Measurements from ENCODE around the gene CREB5.

DNA sequence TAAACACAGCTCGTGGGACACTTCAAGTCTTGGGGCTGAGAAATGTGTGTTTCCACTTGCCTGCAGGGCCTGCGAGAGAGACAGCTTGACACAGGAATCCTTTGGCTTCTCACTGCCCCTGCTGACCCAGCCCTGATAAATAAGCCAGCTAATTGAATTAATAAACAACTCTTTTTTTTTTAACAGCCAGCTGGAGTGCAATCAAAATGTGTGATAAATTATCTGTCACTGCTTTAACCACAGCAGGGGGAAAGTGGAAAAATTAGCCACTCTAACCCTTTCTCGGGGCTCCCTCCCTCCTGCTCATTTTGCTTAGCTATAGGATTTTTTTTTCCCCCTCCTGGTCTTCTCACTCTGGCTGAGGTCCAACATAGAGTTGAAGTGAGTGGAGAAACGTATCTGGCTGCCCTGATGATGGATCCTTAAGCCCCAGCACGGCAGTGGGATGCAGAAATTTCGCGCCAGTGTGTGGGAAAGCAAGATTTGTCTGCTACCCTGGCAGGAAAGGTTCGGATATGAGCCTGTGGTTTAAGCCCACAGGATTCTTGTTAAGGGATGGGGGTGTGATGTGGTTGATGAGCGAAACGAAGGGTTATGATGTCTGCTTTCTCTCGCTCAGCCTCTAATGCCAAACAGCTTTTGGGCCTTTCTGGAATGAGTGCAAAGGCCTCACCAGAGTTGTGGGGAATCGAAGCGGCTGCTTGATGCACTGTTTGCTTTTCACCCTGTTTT lies 372.0 kb downstream of the CREB5 start:
- TF ChIP-seq RAD21 (IDR thresholded peaks at IDR 0.05; ENCODE audit: low read depth) (no peak), FOXM1 (IDR thresholded peaks at IDR 0.05; ENCODE audit: borderline replicate concordance, low read depth) (no peak), ZBTB7A (IDR thresholded peaks at IDR 0.05; ENCODE audit: low read depth) (no peak), TEAD4 (IDR thresholded peaks at IDR 0.05) (no peak)
- TF ChIP-seq, protein P1, sequence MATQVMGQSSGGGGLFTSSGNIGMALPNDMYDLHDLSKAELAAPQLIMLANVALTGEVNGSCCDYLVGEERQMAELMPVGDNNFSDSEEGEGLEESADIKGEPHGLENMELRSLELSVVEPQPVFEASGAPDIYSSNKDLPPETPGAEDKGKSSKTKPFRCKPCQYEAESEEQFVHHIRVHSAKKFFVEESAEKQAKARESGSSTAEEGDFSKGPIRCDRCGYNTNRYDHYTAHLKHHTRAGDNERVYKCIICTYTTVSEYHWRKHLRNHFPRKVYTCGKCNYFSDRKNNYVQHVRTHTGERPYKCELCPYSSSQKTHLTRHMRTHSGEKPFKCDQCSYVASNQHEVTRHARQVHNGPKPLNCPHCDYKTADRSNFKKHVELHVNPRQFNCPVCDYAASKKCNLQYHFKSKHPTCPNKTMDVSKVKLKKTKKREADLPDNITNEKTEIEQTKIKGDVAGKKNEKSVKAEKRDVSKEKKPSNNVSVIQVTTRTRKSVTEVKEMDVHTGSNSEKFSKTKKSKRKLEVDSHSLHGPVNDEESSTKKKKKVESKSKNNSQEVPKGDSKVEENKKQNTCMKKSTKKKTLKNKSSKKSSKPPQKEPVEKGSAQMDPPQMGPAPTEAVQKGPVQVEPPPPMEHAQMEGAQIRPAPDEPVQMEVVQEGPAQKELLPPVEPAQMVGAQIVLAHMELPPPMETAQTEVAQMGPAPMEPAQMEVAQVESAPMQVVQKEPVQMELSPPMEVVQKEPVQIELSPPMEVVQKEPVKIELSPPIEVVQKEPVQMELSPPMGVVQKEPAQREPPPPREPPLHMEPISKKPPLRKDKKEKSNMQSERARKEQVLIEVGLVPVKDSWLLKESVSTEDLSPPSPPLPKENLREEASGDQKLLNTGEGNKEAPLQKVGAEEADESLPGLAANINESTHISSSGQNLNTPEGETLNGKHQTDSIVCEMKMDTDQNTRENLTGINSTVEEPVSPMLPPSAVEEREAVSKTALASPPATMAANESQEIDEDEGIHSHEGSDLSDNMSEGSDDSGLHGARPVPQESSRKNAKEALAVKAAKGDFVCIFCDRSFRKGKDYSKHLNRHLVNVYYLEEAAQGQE (IDR thresholded peaks at IDR 0.05; ENCODE audit: low read depth) = no peak
- TF ChIP-seq, protein P2, sequence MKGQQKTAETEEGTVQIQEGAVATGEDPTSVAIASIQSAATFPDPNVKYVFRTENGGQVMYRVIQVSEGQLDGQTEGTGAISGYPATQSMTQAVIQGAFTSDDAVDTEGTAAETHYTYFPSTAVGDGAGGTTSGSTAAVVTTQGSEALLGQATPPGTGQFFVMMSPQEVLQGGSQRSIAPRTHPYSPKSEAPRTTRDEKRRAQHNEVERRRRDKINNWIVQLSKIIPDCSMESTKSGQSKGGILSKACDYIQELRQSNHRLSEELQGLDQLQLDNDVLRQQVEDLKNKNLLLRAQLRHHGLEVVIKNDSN (IDR thresholded peaks at IDR 0.05) = no peak
